Testis (tissue), 3 donors: ENCODE results near the gene RHOH. TPM values are rescaled to one million over a fixed set of nuclear protein-coding genes. Genes with fewer than 3 reads are reported as not detected.

Experiments
- DNase-seq: peaks from one replicate; pipeline ENCODE4 v3.0.0-alpha.2; 2019
- H3K27ac ChIP-seq, 2 donors: fragments of 200-600 bp; sonication (generic); one replicate each; pipeline ENCODE4 v1.5.1; 2019
- H3K27me3 ChIP-seq: fragments of 200-600 bp; sonication (generic); one replicate; pipeline ENCODE4 v1.5.1; 2019
- H3K36me3 ChIP-seq: fragments of 200-600 bp; sonication (generic); one replicate; pipeline ENCODE4 v1.5.1; 2017; ENCODE audit warnings: low read depth; ENCODE audit errors: missing control alignments
- H3K4me1 ChIP-seq: fragments of 200-600 bp; sonication (generic); one replicate; pipeline ENCODE4 v1.5.1; 2019
- H3K4me3 ChIP-seq, 2 donors: fragments of 200-600 bp; sonication (generic); one replicate each; pipeline ENCODE4 v1.5.1; 2017 to 2019
- H3K9me3 ChIP-seq: fragments of 200-600 bp; sonication (generic); one replicate; pipeline ENCODE4 v1.5.1; 2017
- POLR2A ChIP-seq: fragments of 450-650 bp; IDR thresholded peaks from one replicate; pipeline ENCODE4 v1.6.1; 2017; ENCODE audit warnings: antibody characterized with exemption, mild to moderate bottlenecking, moderate library complexity
- WGBS, 2 donors: methylation state at CpG; one replicate each; pipeline ENCODE4 v1.1.5; 2018; 5-methylcytosine and 5-hydroxymethylcytosine counted together
- intact Hi-C: fragments of 100-400 bp; cut with DNase I; formaldehyde crosslinking; loops from one replicate; pipeline ENCODE4 v1.15.1; 2023; ENCODE audit warnings: low total_unique reads
- polyA plus RNA-seq: library from polyadenylated mRNA; stranded (reverse); fragments of 350-450 nt; fragmentation: Illumina TruSeq; extraction: RNeasy Lipid Tissue Mini Kit (QIAGEN cat#74804); gene quantifications from one replicate; pipeline ENCODE4 v1.2.3, GENCODE V29; 2014; ENCODE audit warnings: low read depth, low replicate concordance; ENCODE audit not compliant: insufficient read depth
- total RNA-seq, 2 donors: library from RNA; depleted of rRNA; stranded (reverse); fragments of >200 nt; gene quantifications; one replicate each; pipeline ENCODE4 v1.2.3, GENCODE V29; 2016
- TF ChIP-seq, protein P1 (sequence below), 3 experiments: fragments of 450-650 bp in 2 of 3; fragments of 200-600 bp in 1 of 3; sonication (generic) in 1 of 3; IDR thresholded peaks; one replicate each; pipeline ENCODE4 v1.5.1; 2016 to 2019; ENCODE audit warnings: antibody characterized with exemption in 3 of 3, mild to moderate bottlenecking in 2 of 3, moderate library complexity in 1 of 3

The RHOH gene
- total and polyA plus RNA-seq, 3 donors from 2014 or later: 0.39 to 2.5 (median 1.2) TPM

DNA sequence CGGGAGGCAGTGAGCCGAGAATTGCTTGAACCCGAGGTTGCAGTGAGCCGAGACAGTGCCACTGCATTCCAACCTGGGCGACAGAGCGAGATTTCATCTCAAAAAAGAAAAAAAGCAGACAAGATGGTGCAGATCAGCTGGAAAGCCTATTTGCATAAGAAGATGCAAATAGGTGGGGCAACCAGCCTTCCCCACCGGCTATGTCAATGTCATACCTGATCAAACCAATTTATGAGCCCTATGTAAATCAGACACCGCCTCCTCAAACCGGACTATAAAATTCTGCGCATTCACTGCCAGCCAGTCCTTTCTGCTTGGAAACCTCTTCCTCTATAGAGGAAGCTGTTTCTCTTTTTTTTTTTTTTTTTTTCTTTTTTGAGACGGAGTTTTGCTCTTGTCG, 73.8 kb downstream of the RHOH start:
- Histone ChIP-seq H3K36me3 (no peaks in the 10 kb centered on the region), H3K27ac (no peak overlapping the region), H3K9me3 (no peaks in the 10 kb centered on the region), H3K4me3 (peak overlapping the region; percentile 18 to 24), H3K4me1 (no peaks in the 10 kb centered on the region), H3K27me3 (no peaks in the 10 kb centered on the region)
- intact Hi-C loops: no loop called here
- 56 to 74% methylated on average over 12 of the region's 12 CpGs for WGBS, 2 donors
- no peak for TF ChIP-seq POLR2A
- TF ChIP-seq, protein P1, sequence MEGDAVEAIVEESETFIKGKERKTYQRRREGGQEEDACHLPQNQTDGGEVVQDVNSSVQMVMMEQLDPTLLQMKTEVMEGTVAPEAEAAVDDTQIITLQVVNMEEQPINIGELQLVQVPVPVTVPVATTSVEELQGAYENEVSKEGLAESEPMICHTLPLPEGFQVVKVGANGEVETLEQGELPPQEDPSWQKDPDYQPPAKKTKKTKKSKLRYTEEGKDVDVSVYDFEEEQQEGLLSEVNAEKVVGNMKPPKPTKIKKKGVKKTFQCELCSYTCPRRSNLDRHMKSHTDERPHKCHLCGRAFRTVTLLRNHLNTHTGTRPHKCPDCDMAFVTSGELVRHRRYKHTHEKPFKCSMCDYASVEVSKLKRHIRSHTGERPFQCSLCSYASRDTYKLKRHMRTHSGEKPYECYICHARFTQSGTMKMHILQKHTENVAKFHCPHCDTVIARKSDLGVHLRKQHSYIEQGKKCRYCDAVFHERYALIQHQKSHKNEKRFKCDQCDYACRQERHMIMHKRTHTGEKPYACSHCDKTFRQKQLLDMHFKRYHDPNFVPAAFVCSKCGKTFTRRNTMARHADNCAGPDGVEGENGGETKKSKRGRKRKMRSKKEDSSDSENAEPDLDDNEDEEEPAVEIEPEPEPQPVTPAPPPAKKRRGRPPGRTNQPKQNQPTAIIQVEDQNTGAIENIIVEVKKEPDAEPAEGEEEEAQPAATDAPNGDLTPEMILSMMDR (IDR thresholded peaks at IDR 0.05): no peak
- DNase-seq: no peak

DNA sequence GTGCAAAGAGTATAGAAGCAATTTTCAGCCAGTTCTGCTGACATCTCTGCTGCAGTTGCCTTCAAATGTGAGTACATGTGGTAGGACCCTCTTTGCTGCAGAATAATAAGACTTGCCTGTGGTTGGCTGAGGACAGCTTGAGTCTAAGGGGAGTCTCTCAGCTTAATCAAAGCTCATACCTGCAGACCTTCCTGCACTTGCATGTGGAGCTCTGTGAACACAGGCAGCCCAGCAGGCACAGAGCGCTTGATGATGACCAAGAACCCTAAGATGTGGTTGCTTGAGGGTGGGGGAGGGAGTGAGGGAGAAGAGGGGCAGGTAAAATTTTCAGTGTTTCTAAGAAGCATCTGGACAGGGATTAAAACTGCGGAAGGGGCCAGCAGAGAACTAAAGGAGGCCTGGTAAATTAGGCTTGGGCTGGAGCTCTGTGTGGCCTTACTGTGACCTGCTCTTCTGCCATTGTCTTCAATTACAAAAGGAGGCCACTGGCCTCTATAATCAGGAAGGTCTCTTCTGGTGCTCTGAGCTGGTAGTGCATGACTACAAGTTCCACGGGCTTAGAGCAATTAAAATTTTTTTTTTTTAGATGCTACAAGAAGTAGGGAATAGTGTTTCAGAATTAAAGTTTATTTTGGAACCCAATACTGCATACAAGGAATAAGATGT, 78.4 kb downstream of the RHOH start:
- no peak overlapping the region for H3K4me3 ChIP-seq
- TF ChIP-seq POLR2A: no peak
- TF ChIP-seq, protein P1 (IDR thresholded peaks at IDR 0.05): no peak
- no peaks in the 10 kb centered on the region for H3K27me3 ChIP-seq
- no peaks in the 10 kb centered on the region for H3K36me3 ChIP-seq
- intact Hi-C loops: no loop called here
- no peaks in the 10 kb centered on the region for H3K9me3 ChIP-seq
- H3K4me1 ChIP-seq: no peaks in the 10 kb centered on the region
- 84 to 86% methylated on average over 3 of the region's 3 CpGs for WGBS, 2 donors
- no peak for DNase-seq
- no peak overlapping the region for H3K27ac ChIP-seq

DNA sequence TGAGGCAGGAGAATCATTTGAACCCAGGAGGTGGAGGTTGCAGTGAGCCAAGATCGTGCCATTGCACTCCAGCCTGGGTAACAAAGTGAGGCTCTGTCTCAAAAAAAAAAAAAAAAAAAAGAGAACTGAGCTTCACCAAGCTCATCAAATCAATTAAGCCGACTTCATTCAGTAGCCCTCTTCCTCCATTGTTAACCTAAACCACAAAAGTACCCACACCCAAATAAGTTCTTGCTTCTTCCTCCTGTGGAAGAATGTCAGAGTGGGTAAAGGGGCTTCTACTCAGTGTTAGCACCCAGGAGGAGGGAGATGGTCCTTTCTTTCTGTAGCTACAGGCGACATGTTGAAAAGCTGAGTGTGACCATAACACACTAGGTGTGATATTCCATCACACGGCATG, 79.7 kb downstream of the RHOH start:
- H3K4me3 ChIP-seq: no peak overlapping the region
- TF ChIP-seq POLR2A: no peak
- TF ChIP-seq, protein P1 (IDR thresholded peaks at IDR 0.05): no peak
- no peaks in the 10 kb centered on the region for H3K9me3 ChIP-seq
- no peaks in the 10 kb centered on the region for H3K36me3 ChIP-seq
- DNase-seq: no peak
- no peak overlapping the region for H3K27ac ChIP-seq
- intact Hi-C loops: no loop called here
- no peaks in the 10 kb centered on the region for H3K4me1 ChIP-seq
- no peaks in the 10 kb centered on the region for H3K27me3 ChIP-seq
- WGBS, 2 donors: 86 to 89% methylated on average over 4 of the region's 4 CpGs

DNA sequence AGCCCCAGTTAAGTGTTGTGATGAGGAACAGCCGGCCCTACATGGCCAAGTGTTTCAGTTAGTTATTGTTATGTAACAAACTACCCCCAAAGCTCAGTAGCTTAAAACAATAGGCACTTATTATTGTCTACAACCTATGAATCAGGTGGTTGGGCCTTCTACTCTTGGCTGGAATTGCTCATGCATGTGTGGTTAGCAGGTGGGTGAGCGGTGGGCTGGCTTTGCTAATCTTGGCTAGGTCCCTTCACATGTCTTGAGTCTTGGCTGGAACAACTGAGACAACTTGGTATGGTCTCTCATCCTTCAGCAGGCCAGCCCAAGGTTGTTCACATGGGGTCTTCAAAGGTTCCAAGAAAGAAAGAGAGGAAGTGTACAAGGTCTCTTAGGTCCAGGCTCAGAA, 83.8 kb downstream of the RHOH start:
- WGBS, 2 donors: 94 to 97% methylated on average over 2 of the region's 2 CpGs
- intact Hi-C loops: no loop called here
- Histone ChIP-seq H3K27ac (no peak overlapping the region), H3K4me1 (no peaks in the 10 kb centered on the region), H3K9me3 (no peaks in the 10 kb centered on the region), H3K27me3 (no peaks in the 10 kb centered on the region), H3K4me3 (no peak overlapping the region), H3K36me3 (no peaks in the 10 kb centered on the region)
- TF ChIP-seq, protein P1 (IDR thresholded peaks at IDR 0.05): no peak
- TF ChIP-seq POLR2A: no peak
- no peak for DNase-seq

DNA sequence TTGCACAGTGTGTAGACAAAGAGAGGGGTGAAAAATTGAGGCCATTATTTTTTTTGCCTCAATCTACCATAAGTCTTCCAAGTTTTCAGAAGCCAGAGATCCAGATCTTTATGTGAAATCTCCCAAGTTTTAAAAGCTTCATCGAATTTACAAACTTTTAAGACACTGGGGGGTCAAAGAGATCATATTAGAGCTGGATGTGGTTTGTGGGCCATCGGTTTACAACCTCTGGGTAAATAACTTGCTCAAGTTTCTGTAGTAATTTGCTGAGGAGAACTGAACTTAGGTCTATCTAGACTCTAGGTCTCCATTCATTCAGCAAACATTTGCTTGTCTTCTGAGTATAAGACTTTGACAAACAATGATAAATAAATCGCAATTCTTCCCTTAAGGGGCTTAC, 84.3 kb downstream of the RHOH start:
- WGBS, 2 donors: 88 to 93% methylated on average over 3 of the region's 3 CpGs

More for the DNA sequence above, 84.3 kb downstream of the RHOH start:
- no peak for DNase-seq
- Histone ChIP-seq H3K9me3 (no peaks in the 10 kb centered on the region), H3K4me3 (no peak overlapping the region), H3K4me1 (no peaks in the 10 kb centered on the region), H3K27me3 (no peaks in the 10 kb centered on the region), H3K36me3 (no peaks in the 10 kb centered on the region), H3K27ac (no peak overlapping the region)
- intact Hi-C loops: no loop called here
- TF ChIP-seq POLR2A: no peak
- TF ChIP-seq, protein P1 (IDR thresholded peaks at IDR 0.05): no peak
